GM21786 (cell line): ENCODE results near the gene SLC9A3.

ENCODE experiments used
- ATAC-seq: cut with Tn5 transposase; IDR thresholded peaks from one replicate; pipeline ENCODE4 v1.9.1; 2021; ENCODE audit not compliant: unreplicated experiment

The SLC9A3 gene

GRCh38 chr5:527646-528628, 3.7 kb upstream of the SLC9A3 start:
- ATAC-seq = no peak

- ATAC-seq = no peak
Measured at GRCh38 chr5:526456-527088, 2.3 kb upstream of the SLC9A3 start.

GRCh38 chr5:525916-526315, 1.7 kb upstream of the SLC9A3 start:
- no peak for ATAC-seq

GRCh38 chr5:524973-525761, 918 bp upstream of the SLC9A3 start:
- no peak for ATAC-seq

GRCh38 chr5:523441-524222, 617 bp downstream of the SLC9A3 start:
- ATAC-seq = no peak

GRCh38 chr5:522899-523440, 1.3 kb downstream of the SLC9A3 start:
- ATAC-seq = no peak

GRCh38 chr5:522116-522515, 2.1 kb downstream of the SLC9A3 start:
- no peak for ATAC-seq

- no peak for ATAC-seq
Measured at GRCh38 chr5:521680-522079, 2.6 kb downstream of the SLC9A3 start.

- no peak for ATAC-seq
Measured at GRCh38 chr5:520850-521226, 3.4 kb downstream of the SLC9A3 start.

GRCh38 chr5:520196-520849, 3.9 kb downstream of the SLC9A3 start:
- no peak for ATAC-seq

GRCh38 chr5:518721-519120, 5.5 kb downstream of the SLC9A3 start:
- ATAC-seq = no peak

GRCh38 chr5:517535-518100, 6.6 kb downstream of the SLC9A3 start:
- ATAC-seq = no peak

- no peak for ATAC-seq
Measured at GRCh38 chr5:516980-517379, 7.3 kb downstream of the SLC9A3 start.

- ATAC-seq = no peak
Measured at GRCh38 chr5:516338-516925, 7.8 kb downstream of the SLC9A3 start.

- no peak for ATAC-seq
Measured at GRCh38 chr5:515273-515836, 8.9 kb downstream of the SLC9A3 start.

GRCh38 chr5:514673-515072, 9.6 kb downstream of the SLC9A3 start:
- no peak for ATAC-seq

GRCh38 chr5:514101-514485, 10.2 kb downstream of the SLC9A3 start:
- ATAC-seq = no peak

GRCh38 chr5:513216-514100, 10.8 kb downstream of the SLC9A3 start:
- no peak for ATAC-seq
